ENCODE results near the gene GRAP2. TPM values are rescaled to one million over a fixed set of nuclear protein-coding genes. Genes with fewer than 3 reads are reported as not detected.

Gene GRAP2
- total and polyA plus RNA-seq, 2 of the 8 experiments (the other 6 are each of a cell fraction or from before 2014, with no cell fraction given): 0.08 TPM; not detected in 1

- TF ChIP-seq E2F6 (IDR thresholded peaks at IDR 0.05) (no peak), JUND (IDR thresholded peaks at IDR 0.05; ENCODE audit: low read length) (no peak), POLR2AphosphoS5 (IDR thresholded peaks at IDR 0.05; ENCODE audit: low read depth, low read length) (no peak)
- TF ChIP-seq, protein P1, sequence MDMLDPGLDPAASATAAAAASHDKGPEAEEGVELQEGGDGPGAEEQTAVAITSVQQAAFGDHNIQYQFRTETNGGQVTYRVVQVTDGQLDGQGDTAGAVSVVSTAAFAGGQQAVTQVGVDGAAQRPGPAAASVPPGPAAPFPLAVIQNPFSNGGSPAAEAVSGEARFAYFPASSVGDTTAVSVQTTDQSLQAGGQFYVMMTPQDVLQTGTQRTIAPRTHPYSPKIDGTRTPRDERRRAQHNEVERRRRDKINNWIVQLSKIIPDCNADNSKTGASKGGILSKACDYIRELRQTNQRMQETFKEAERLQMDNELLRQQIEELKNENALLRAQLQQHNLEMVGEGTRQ (IDR thresholded peaks at IDR 0.05; ENCODE audit: low read length): no peak
These were observed 94.7 kb downstream of the GRAP2 start (continued) for GRCh38 chr22:39995393-39996252.

Data from H1 (cell line).